Measurements from ENCODE around the gene RPTOR. TPM values are rescaled to one million over a fixed set of nuclear protein-coding genes. Genes with fewer than 3 reads are reported as not detected.

The RPTOR gene
- total and polyA plus RNA-seq, 2 experiments from 2014 or later: 13.2 to 37.9 TPM

DNA sequence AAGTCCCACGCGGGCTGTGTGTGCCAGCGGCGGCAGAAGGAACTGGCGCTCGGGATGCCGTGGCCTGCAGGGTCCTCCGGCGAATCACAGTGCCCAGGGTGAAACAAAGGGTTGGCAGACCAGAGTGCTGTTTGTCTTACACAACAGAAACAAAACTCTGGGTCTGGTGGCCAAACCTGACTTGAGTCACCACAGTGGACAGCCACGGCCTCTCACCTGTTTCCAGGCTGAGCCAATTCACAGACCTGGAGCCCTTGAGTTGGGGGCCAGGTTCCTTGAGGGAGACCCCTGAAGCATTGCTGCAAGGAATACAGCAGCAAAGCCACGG lies 444.9 kb downstream of the RPTOR start:
- Histone ChIP-seq H3K27me3 (no peaks in the 10 kb centered on the region), H3K4me3 (no peak overlapping the region), H3K9me3 (ENCODE audit: low read depth) (no peaks in the 10 kb centered on the region), H3K4me1 (ENCODE audit: low read depth) (peaks cover 4% of the 10 kb centered on the region), H3K36me3 (no peaks in the 10 kb centered on the region), H3K27ac (no peak overlapping the region)
- no peak for DNase-seq (ENCODE audit: low read depth in 1 of 2, low spot score in 1 of 2)
- TF ChIP-seq, protein P1, sequence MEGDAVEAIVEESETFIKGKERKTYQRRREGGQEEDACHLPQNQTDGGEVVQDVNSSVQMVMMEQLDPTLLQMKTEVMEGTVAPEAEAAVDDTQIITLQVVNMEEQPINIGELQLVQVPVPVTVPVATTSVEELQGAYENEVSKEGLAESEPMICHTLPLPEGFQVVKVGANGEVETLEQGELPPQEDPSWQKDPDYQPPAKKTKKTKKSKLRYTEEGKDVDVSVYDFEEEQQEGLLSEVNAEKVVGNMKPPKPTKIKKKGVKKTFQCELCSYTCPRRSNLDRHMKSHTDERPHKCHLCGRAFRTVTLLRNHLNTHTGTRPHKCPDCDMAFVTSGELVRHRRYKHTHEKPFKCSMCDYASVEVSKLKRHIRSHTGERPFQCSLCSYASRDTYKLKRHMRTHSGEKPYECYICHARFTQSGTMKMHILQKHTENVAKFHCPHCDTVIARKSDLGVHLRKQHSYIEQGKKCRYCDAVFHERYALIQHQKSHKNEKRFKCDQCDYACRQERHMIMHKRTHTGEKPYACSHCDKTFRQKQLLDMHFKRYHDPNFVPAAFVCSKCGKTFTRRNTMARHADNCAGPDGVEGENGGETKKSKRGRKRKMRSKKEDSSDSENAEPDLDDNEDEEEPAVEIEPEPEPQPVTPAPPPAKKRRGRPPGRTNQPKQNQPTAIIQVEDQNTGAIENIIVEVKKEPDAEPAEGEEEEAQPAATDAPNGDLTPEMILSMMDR (IDR thresholded peaks at IDR 0.05; ENCODE audit: low read depth, low read length): no peak

DNA sequence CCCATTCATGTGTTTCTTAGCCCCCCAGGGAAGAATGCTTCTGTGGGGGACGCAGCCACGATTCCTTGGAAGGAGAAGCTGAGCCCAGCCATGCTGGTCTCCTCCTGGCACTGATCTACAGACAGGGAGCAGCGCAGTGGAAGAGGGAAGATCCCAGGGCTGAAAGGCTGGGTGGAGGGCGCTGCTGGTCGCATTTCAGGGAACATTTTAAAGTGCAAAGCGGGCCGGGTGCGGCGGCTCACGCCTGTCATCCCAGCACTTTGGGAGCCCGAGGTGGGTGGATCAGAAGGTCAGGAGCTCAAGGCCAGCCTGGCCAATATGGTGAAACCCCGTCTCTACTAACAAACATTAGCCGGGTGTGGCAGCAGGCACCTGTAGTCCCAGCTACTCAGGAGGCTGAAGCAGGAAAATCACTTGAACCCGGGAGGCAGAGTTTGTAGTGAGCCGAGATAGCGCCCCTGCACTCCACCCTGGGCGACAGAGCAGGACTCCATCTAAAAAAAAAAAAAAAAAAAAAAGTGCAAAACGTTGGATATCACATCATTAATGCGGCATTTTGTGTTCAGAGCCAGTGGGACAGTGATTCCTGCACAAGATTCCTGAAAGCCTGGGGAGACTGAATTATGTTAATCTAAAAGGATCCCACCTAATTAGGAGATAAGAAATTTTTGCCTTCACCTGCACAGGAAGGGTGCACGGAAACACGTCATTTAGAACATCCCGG lies 446.4 kb downstream of the RPTOR start:
- TF ChIP-seq, protein P1 (IDR thresholded peaks at IDR 0.05; ENCODE audit: low read depth, low read length): no peak
- Histone ChIP-seq H3K36me3 (peaks cover 7% of the 10 kb centered on the region), H3K27ac (no peak overlapping the region), H3K4me1 (ENCODE audit: low read depth) (peaks cover 4% of the 10 kb centered on the region), H3K9me3 (ENCODE audit: low read depth) (no peaks in the 10 kb centered on the region), H3K27me3 (no peaks in the 10 kb centered on the region), H3K4me3 (peak overlapping the region; percentile 100)
- DNase-seq (ENCODE audit: low read depth in 1 of 2, low spot score in 1 of 2): no peak

DNA sequence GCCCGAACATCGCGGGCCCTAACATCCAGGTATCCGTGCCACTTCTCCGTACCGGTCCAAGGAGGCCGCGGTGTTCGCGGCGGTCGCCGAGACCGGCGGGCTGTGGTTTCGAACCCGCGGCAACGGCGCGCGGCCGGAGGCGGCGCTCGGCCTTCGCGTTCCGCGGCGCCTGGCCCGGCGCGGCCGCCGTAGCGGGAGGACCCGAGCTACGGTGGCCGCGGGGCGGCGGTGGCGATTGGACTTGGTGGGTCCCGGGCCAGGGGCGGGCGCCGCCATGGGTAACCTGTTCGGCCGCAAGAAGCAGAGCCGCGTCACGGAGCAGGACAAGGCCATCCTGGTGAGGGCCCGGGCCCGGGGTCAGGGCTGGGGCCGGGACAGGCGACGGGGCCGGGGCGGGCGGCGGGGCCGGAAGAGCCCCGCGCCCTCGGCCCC lies 447.0 kb downstream of the RPTOR start, which contains the start of gene CHMP6:
Gene CHMP6 (plus strand): TSS at position 197 of the 432 bp plus-strand sequence. CDS start 78 bp downstream, at position 275.
- Histone ChIP-seq H3K36me3 (peaks cover 12% of the 10 kb centered on the region), H3K4me3 (peak within 1 kb of the TSS; percentile 100), H3K27ac (no peak within 1 kb of the TSS), H3K4me1 (ENCODE audit: low read depth) (peaks cover 4% of the 10 kb centered on the region), H3K9me3 (ENCODE audit: low read depth) (no peaks in the 10 kb centered on the region), H3K27me3 (no peaks in the 10 kb centered on the region)
- DNase-seq (ENCODE audit: low read depth in 1 of 2, low spot score in 1 of 2): peak; percentile 84 to 89
- TF ChIP-seq, protein P1 (IDR thresholded peaks at IDR 0.05; ENCODE audit: low read depth, low read length): no peak

DNA sequence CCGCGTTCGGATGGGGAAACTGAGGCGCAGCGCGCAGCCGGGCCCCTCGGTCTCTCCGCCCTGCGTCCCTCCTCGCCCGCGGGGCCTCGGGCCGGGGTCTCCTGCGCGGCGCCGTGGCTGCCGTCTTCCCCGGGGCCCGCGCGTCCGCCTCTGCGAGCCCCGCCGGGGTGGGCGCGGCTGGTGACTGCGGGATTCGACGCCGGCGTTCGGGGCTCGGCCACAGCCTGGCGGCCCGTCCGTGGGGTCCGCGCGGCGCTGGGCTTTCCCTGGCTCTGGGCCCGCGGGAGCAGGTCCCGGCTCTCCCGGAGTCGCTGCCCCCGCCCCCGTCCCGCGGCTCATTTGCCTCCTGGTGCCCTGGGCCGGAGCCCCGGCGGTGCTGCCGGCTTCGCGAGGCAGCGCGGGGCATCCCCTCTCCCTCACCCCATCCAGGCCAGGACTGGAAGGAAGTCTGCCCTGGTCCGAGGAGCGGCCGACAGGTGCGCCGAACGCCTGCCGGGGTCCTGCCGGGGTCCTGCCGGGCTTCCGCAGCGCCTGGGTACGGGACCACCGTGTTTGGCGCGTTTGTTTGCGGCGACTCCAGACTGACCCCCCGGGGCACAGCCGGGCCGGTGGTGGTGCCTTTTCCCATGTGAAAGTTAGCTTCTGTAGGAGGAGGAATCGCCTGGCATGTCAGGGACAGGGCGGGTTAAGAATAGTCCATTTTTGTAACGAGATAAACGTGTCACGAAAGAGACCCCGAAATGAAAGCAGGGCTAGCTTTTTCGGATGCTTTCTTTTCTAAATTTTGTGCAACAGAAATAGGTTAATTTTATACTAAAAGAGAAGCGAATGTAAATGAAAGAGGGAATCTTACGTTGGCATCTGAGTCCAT lies 447.7 kb downstream of the RPTOR start:
- Histone ChIP-seq H3K27ac (no peak overlapping the region), H3K4me1 (ENCODE audit: low read depth) (peaks cover 4% of the 10 kb centered on the region), H3K36me3 (peaks cover 15% of the 10 kb centered on the region), H3K27me3 (no peaks in the 10 kb centered on the region), H3K9me3 (ENCODE audit: low read depth) (no peaks in the 10 kb centered on the region), H3K4me3 (peak overlapping the region; percentile 100)
- TF ChIP-seq, protein P1 (IDR thresholded peaks at IDR 0.05; ENCODE audit: low read depth, low read length): no peak
- DNase-seq (ENCODE audit: low read depth in 1 of 2, low spot score in 1 of 2): peak in 1 of 2 donors; percentile 52

GRCh38 chr17:80992948-80993624 lies 448.4 kb downstream of the RPTOR start:
- no peak for DNase-seq (ENCODE audit: low read depth in 1 of 2, low spot score in 1 of 2)
- Histone ChIP-seq H3K27ac (no peak overlapping the region), H3K9me3 (ENCODE audit: low read depth) (no peaks in the 10 kb centered on the region), H3K36me3 (peaks cover 20% of the 10 kb centered on the region), H3K4me1 (ENCODE audit: low read depth) (peaks cover 4% of the 10 kb centered on the region), H3K4me3 (peak overlapping the region; percentile 100), H3K27me3 (no peaks in the 10 kb centered on the region)
- TF ChIP-seq, protein P1 (IDR thresholded peaks at IDR 0.05; ENCODE audit: low read depth, low read length): no peak

All from cardiac muscle cell (in vitro differentiated cells and primary cell).